SH-SY5Y (cell line): ENCODE measurements around the gene CNPY2.

Experiments
- GATA2 ChIP-seq: IDR thresholded peaks from 2 replicates; pipeline ENCODE4 v1.6.1; 2011; ENCODE audit warnings: mild to moderate bottlenecking, low read depth, low read length
- GATA3 ChIP-seq: IDR thresholded peaks from 2 replicates; pipeline ENCODE4 v1.6.1; 2011; ENCODE audit warnings: low read depth, mild to moderate bottlenecking, low read length, moderate library complexity

GRCh38 chr12:56280849-56281248 lies 34.9 kb downstream of the CNPY2 start:
- no peak for TF ChIP-seq GATA2
- TF ChIP-seq GATA3: no peak
